HG03159 (cell line): Measurements from ENCODE around the gene PREX1.
"Not testable (repeated sequence)": the region's sequence is repeated elsewhere in the genome, so short reads cannot be mapped to it uniquely, and the experiment has no call there.

Source experiments
- ATAC-seq: cut with Tn5 transposase; IDR thresholded peaks from one replicate; pipeline ENCODE4 v1.9.1; 2021; ENCODE audit warnings: mild to moderate bottlenecking, moderate library complexity; ENCODE audit not compliant: unreplicated experiment

Gene PREX1, protein sequence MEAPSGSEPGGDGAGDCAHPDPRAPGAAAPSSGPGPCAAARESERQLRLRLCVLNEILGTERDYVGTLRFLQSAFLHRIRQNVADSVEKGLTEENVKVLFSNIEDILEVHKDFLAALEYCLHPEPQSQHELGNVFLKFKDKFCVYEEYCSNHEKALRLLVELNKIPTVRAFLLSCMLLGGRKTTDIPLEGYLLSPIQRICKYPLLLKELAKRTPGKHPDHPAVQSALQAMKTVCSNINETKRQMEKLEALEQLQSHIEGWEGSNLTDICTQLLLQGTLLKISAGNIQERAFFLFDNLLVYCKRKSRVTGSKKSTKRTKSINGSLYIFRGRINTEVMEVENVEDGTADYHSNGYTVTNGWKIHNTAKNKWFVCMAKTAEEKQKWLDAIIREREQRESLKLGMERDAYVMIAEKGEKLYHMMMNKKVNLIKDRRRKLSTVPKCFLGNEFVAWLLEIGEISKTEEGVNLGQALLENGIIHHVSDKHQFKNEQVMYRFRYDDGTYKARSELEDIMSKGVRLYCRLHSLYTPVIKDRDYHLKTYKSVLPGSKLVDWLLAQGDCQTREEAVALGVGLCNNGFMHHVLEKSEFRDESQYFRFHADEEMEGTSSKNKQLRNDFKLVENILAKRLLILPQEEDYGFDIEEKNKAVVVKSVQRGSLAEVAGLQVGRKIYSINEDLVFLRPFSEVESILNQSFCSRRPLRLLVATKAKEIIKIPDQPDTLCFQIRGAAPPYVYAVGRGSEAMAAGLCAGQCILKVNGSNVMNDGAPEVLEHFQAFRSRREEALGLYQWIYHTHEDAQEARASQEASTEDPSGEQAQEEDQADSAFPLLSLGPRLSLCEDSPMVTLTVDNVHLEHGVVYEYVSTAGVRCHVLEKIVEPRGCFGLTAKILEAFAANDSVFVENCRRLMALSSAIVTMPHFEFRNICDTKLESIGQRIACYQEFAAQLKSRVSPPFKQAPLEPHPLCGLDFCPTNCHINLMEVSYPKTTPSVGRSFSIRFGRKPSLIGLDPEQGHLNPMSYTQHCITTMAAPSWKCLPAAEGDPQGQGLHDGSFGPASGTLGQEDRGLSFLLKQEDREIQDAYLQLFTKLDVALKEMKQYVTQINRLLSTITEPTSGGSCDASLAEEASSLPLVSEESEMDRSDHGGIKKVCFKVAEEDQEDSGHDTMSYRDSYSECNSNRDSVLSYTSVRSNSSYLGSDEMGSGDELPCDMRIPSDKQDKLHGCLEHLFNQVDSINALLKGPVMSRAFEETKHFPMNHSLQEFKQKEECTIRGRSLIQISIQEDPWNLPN (N-terminal part only)

DNA sequence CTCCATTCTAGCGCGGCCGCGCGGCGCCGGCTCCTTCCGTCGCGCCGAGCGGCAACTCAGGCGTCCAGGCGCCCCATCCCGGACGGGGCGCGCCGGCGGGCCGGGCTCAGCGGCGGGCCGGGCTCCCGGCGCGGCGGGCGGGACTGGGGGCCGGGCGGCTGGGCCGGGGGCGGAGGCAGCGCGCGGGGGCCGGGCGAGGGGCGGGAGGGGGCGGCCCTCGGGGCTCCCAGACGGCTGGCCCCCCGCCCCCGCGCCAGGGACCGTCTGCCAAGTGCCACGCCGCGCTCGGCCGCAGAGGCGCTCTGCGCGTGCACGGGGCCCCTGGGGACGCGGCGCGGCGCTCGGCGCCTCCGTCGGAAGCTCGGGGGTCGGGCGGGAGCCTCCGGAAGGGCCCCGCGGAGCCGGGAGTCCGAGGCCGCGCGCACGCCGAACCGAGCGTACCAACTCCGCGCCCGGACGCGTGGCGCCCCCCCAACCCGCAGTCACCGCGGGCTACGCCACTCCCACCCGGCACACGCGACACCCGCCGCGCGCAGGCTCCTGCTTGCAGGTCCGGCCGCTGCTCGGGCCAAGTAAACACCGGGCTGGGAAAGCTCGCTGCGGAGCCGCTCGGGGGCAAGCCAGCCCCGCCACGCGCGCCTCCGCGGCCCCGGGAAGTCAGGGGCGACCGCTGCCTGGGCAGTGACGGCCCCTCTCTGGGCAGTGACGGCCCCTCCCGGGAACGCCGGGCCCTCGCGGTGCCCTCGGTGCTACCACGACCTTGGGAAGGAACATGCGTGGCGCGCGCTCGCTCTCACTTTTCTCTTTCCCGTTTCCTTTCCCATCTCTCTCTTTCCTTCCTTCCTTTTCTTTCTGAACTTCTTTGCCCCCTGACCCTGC is at the start of gene PREX1:
PREX1 (minus strand) TSS at position 145 of the 879 bp plus-strand sequence; CDS start at position 6, 139 bp downstream.
- ATAC-seq, result peak; percentile 40

DNA sequence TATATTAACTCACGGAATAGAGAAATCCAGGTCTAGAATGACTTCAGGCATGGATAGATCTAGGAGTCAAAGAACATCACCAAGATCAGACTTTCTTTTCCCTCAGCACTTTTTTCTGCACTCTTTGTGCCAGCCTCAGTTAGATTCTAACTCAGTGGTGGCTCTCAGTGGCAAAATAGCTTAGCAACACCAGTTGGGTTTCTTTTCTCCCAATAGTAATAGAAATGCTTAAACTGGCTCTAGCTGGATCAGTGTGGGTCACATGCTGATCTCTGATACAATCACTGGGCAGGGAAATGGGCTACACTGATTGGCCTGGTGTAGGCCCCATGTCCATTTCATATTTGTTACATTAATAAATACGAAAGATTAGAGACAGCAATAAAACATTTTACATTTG is 49.5 kb upstream of the PREX1 start:
- ATAC-seq, result no peak

DNA sequence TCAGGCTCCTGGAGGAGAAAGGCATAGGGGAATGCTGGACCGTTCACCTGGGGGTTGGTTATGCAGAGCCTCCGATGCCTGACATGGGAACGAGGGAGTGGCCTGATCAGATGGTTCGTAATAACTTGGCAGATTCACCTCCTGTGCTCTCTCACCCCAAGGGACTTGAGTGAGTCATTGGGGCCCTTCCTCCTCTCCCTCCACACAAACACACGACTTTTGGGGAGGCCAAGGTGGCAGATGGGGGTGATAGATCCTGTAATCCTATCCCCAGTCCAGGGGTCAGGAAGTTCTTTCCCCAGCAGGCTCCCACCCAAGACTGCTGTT is 48.1 kb upstream of the PREX1 start:
- no peak for ATAC-seq

DNA sequence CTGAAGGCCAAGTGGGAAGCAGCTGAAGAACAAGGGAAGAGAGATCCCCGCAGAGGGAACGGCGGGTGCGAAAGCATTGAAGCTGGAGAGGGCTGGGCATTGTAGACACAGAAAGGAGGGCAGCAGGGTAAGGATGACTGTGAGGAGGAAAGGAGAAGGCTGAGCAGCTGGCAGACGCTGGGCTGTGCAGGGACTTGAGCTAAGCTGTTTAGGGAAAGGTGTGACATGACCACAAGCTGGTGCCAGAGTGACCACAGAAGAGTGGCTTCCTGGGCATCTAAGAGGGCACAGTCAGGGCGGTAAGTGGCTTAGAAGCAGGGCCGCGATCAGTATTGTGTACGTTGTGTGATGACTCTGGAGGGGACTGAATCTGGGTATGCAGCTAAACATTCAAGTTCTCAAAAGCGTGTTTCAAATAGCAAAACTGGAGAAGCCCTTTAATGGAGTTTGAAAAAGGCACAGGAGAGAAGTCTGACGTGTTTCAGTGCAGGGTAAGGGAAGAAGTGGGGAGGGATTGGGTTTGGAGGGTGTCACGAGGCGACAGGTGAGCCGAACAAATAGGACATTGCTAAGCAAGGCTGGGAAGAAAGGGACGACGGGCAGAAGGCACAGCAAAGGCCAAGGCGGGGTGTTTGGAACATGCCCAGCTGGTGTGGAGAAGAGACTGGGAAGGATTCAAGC is 47.6 kb upstream of the PREX1 start:
- ATAC-seq, result no peak

DNA sequence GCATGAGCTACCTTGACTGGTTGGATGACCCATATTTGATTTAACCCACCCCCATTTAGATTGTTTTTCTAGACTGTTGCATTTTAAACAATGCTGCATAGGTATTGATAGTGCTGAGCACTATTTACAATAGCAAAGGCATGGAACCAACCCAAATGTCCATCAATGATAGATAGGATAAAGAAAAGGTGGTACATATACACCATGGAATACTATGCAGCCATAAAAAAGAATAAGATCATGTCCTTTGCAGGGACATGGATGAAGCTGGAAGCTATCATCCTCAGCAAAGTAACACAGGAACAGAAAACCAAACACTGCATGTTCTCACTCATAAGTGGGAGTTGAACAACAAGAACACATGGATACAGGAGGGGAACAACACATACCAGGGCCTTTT is 41.6 kb upstream of the PREX1 start:
- not testable (repeated sequence) for ATAC-seq

DNA sequence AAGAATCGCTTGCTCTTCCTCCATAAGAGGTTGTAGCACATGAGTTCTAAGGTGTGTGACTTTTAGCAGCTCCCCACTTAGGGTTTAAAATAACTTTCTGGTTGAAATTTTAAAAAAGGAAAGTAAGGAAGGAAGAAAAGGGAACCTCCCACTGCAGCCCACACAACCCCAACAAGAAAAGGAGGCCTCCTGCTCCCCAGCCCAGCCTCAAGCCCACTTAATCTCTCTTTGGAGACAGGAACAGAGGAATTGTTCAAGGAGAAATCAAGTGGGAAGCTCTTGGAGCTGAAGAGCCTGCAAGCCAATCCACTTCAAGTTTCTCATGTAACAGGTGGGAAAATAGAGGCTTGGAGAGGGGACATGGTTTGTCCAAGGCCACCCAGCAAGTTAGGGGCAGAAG is 39.1 kb upstream of the PREX1 start:
- ATAC-seq, result no peak

DNA sequence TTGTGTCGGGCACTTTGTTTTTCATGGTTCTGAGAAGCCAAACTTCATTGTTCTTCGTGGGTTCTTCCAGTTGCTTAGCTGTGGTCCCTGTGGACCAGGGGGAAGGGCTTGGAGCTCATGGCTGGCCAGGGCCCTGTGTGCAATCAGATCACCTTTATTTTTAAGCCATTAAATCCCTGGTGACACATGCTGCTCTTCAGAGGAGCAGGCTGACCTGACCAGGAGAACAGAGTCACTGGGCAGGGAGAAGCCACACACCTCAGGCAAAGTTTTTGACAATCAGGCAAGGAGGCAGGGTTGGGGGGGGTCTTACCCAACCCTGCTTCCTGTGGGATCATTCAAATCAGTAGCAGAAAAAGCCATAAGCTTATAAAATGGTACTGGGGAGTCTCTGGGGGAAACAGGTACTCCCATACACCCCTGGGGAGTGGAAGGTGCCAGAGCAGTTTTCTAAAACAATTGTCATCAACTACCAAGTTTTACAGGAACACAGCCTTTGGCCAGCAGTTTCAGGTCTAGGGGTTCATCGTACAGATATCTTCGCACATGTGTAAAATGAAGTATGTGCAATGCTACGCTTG is 37.0 kb upstream of the PREX1 start:
- ATAC-seq, result no peak

DNA sequence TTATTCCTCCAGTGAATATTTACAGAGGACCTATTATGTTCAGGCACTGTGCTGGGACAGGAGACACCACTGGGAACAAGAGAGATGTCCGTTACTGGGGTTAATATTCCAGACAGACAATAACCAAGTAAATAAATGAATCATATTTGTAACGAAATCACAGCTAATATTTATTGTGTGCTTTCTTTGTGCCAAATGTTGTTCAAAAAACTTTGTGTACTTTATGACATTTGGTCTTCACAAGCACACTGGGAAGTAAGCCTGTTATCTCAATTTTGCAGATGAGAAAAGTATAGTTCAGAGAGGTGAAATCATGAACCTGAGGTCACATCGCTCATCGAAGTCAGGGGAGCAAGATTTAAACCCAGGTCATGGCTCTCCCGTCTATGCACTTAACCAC is 36.5 kb upstream of the PREX1 start:
- ATAC-seq, result no peak

DNA sequence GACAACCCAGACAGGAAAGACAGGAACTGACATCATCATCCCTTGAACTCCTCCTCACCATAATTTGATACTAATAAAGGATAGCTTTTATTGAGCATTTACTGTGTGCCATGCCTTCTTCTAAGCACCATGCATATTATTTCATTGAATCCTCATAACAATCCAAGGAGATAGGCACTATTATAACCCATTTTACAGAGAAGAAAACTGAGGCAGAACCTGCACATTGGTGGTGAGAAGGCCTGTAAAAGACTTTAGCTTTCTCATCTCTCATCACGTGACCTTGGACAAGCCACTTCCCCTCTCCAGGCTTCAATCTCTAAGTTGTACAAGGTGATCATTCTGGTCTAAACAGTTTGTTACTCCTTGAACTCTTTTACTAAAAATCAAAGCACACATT is 34.5 kb upstream of the PREX1 start:
- no peak for ATAC-seq

DNA sequence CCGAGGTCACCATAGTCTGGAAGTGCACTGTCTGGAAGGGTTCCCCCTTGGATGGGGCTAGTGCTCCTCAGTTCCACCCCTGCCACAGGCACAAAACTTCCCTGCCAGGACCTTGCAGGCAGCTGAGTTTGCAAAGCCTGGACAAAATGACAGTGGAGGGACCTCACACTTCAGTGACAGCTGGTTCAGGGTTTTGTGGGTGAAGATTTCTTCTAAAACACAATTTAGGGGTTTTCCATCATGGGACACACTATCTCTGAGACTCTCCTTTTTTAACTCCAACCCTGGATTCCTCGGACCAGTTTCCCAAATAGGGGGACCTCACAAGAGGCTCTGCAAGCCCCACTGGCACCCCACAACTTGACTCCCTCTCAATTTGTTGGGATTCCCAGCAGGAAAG is 33.6 kb upstream of the PREX1 start:
- no peak for ATAC-seq

DNA sequence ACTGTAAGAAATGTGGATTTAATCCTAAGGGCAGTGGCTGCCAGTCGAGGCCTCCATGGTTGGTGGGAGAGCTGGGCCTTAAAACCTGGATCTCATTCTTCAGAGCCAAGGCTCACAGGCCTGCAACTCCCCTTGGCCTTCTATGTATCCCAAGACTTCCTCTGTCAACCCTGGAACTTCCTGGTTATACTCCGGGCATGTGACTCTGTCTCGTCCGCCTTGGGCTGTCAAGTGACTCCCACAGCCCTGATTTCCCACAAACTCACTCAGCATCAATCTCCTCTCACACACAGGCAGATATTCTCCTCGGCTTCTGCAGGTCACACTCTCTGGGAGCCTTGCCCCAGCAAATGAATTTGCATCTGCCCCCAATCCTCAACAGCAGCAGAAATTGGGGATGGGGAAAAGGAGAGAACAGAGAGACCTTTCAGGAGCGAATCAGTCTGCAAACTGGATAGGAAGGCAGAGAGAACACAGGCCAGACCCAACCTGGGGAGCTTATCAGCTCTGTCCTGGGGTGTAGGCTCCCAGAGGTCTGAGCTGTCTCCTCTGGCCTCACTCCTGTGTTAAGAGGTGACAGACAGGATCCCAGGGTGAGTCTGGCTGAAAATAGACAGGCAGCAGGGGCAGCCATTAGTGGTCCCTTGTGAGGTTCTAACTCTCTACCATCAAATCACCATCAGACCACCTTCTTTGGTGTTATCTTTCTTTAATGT is 30.4 kb upstream of the PREX1 start:
- no peak for ATAC-seq

DNA sequence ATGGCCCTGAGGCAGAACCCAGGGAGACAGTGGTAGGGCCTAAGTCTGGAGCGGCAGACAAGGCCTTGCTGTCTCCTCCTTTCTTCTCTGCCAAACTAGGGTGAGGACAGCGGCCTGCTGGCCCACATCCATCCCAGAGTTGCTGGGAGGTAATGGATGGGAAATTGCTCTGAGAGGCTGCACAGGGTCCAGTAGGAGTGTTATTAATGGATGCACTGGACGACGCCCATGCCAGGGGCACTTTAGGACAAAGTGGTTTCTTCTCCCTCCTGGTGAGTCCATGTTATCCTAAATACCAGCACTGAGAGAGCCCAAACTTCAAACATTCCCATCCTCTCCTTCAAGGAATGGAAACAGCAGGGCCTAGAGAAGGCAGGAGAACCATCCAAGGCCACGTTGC is 28.3 kb upstream of the PREX1 start:
- no peak for ATAC-seq

DNA sequence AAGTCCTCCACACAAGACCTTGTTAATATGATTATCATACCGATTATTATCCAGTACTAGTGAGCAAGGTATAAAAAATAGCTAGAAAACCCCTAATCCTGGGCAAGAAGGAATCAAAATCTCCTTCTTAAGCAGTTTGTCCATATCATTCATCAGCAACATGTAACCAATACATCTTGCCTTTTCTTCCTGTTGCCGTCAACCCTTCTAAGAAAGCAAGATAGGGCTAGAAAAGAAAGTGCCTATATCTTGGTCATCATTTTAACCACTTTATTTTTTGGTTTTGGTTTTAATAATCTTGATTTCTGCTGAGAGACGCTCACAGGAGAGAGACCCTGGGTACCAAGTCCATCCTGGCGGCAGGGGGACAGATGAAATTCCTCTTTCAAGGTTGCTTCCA is 27.2 kb upstream of the PREX1 start:
- no peak for ATAC-seq

DNA sequence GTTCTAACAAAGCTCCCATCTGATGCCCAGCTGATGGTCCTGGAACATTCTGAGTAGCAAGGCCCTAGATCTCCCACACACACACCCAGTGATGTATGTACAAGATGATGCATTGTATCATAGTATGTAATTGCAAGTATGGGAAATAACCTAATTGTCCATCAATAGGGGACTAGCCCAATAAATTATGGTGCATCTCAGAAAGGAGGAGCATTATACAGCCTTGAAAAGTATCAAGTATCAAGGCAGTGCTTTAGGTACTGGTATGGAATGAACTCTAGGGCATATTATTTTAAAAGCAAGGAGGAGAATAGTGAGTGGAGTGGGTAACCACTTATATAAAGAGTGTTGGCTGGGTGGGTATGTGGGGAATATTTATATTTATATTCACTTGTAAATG is 24.8 kb upstream of the PREX1 start:
- no peak for ATAC-seq

DNA sequence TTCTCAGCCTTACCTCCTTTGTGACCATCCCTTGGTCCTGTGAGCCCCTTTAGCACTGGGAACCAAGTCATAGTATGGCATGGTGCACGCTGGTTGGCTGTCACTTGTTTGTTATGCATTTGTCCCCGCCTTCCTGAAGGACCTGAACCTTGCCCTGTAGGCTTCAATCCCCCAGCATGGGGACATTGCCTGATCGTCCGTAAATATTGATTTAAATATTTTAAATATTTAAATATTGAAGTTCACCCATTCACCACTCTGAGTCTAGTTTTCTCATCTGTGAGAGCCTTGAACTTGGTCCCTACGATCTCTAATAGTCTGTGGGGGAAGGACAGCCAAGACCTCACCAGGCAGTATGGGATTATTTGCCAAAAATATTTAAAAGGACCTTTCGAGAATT is 23.8 kb upstream of the PREX1 start:
- no peak for ATAC-seq

DNA sequence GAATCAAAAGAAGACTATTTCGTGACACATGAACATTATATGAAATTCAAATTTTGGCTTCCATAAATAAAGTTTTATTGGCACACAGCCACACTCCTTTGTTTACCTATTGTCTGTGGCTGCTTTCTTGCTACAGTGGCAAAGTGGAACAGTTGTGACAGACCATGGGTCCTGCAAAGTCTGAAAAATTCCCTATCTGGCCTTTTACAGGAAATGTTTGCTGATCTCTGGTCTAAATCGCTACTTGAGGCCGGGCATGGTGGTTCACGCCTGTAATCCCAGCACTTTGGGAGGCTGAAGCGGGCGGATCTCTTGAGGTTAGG is 23.1 kb upstream of the PREX1 start:
- ATAC-seq, result no peak

DNA sequence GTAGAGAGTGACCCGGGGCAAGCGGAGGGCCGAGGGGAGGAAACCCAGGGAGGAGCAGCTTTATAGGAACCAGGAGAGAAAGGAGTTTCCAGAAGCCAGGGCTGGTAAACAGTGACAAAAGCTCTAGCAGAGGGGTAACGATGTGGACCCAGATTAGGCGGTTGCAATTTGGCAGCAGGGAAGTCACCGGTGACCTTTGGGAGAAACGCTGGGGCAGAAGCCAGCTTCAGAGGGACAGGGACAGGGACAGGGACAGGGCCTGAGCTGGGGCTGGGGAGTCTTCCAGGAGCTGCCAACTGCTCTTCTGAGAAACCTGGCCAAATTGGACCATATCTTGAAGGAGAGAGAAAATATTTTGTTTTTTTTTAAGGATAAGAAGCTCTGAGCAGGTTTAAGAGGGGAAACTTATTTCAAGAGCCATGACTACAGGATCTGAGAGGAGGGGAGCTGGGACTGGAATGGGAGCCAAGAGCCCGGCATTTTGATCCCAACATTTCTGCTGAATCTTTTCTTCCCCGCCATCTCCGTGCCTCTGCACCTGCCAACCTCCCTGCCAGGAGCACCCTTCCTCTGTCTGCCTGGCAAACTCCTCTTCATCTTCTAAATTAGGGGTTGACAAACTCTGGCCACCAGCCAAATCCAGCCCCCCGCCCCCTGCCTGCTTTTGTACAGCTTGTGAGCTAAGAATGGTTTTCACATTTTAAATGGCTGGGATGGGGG is 22.6 kb upstream of the PREX1 start:
- ATAC-seq, result no peak

DNA sequence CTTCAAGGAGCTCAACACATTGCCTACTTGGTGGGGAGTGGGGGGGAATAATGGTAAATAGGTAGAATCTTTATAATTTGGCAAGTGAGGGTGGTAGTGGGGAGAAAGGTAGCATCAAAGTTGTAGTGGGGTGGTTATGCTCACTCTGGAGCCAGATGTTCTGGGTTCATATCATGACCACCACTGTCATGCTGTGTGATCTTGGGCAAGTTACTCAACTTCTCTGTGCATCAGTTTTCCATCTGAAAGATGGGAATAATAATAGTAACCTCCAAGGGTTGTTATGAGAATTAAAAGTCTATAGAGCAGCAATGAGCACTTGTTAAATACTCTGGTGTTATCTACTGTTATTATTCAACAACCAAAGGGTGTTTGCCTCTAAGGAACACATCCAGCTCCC is 22.0 kb upstream of the PREX1 start:
- no peak for ATAC-seq
